ENCODE data around the gene ARVCF.
A peak's percentile ranks its signal among the peaks of the same experiment; 100 is the strongest.

ARVCF gene

GRCh38 chr22:20029550-20030225 lies 13.1 kb upstream of the ARVCF start:
- DNase-seq = no peak

- peak in 1 of 2 experiments; percentile 54 for DNase-seq
Measured at GRCh38 chr22:20028855-20029549, 12.4 kb upstream of the ARVCF start.

GRCh38 chr22:20027966-20028854 lies 11.6 kb upstream of the ARVCF start:
- peak in 1 of 2 experiments; percentile 29 for DNase-seq

GRCh38 chr22:20026996-20027601 lies 10.5 kb upstream of the ARVCF start:
- DNase-seq = no peak

GRCh38 chr22:20026204-20026908 lies 9.7 kb upstream of the ARVCF start:
- no peak for DNase-seq

GRCh38 chr22:20025401-20026203 lies 9.0 kb upstream of the ARVCF start:
- no peak for DNase-seq

GRCh38 chr22:20024650-20025397 lies 8.2 kb upstream of the ARVCF start:
- DNase-seq = no peak

DNA sequence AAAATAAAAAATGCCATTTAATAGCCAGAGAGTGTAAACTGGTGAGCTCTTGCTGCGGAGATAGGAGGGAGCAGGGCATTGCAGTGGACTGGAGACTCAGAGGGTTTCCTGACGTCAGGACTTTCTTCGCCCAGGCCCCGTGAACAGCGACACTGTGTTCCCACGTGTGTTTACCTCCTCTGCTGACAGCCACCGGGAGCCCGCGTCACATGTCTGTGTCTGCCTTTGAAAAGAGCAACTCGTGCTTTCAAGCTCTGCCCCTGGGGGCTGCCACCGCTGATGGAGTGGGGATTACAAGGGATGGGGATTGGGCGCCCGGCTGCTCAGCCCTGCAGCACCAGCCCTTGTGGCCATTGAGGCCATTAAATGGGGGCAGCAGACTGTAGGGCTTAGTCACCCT lies 7.6 kb upstream of the ARVCF start:
- peak; percentile 67 to 82 for DNase-seq

DNA sequence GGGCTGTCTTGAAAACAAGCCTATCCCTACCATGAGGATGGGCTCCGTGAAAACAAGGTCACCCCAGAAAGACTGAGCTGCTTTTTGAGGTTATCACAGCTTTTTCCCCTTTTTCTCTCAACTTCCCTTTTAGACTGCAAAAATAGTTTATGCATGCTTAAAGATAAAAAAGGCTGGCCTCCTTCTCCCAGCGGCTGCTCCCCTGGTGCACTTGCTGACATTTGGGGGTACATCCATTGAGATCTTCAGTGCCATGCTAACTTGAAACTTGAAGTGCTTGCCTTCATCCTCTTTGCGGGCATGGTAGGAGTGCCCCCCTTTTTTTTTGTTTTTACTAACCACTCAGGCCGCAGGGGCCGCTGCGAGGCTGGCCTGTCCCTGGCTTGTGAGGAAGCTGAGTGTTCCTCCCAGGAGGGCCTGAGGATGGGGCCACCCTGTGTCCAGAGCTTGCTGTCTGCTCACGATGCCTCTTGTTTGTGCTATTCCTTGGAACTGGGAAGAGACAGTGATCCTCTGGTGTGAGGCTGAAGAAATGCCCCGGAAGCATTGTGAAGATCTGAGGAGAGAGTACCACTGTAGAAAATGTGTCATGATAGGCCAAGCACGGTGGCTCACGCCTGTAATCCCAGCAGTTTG lies 6.5 kb upstream of the ARVCF start:
- DNase-seq = no peak

- DNase-seq = no peak
Measured at GRCh38 chr22:20022231-20022977, 5.8 kb upstream of the ARVCF start.

DNA sequence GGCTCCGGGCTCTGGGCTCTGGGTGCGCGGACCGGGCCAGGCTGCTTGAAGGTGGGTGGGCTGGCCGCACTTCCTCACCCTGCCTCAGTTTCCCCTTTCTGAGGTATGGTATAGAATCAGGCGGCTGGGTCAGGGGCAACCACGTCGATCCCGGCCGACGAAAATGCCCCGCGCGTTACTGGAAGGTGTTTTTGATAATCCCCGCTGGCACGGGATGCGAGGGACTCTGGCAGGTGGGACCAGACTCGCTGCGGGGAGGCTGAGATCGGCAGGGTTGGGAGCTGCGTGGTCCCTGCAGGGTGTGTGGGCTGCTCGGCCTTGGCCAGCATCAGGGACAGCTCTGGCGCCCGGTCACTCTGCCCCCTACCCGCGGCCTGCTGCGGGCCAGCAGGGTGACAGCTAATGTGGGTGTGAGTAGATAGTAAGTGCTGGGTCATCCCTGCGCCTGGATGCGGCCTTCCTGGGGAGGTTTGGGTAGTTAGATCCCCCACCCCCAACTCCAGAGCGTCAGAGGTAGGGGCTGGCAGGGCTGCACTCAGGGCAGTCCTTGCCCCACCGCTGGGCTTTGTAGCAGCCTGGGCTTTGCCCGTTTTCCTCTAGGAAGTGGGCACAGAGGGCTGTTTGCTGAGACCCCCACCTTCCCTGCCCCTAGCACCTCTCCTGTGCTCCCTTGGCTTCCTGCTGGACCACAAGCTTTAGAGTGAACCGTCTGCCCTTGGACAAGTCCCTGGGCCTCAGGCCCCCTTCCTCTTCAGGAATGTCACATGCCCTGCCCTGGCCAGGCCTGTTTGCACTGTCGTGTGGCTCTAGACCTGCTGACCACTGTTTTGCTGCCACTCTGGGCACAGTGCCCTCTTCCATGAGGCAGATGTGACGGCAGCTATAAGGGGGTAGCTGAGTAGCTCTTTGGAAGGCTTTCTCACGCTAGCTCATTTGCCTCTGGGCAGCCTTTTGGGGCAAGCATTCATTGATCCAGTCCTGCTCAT lies 4.9 kb upstream of the ARVCF start:
- DNase-seq = no peak

DNA sequence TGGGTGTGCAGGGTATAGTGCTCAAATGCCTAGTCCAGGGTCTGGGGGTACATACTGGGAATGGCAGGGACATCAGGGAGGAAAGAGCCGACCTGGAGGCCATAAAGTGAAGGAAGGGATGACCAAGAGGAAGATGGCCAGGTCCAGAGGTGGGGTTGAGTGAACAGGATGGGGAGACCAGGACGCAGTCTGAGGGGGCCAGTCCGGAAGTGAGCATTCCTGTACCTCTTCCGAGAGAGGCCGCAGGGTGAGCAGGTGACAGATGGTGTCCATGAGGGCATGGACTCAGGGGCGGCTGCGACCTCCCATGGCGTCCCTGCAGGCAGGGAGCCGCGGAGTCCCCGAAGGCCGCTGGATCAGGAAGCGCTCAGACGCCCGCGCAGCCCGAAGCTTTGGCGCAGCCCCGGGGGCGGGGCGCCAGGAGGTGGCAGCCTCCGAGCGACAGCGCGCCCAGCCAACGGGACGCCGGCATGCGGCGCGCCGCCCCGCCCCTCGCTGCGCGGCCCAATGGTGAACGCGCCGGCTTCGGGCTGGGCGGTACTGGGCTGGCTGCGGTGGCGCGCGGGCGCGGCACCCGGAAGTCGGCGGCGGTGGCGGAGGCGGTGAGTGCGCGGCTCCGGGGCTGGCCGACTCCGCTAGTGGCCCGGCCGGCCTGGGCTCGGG lies 4.0 kb upstream of the ARVCF start, which contains the start of gene TANGO2:
Gene TANGO2, plus strand, starts transcription at position 578 of the 663 bp plus-strand sequence. CDS start 15,689 bp downstream, outside the sequence.
- peak; percentile 74 to 94 for DNase-seq

GRCh38 chr22:20019661-20020532 lies 3.3 kb upstream of the ARVCF start:
- no peak for DNase-seq

- DNase-seq = no peak
Measured at GRCh38 chr22:20018001-20018400, 1.4 kb upstream of the ARVCF start.

- no peak for DNase-seq
Measured at GRCh38 chr22:20017622-20017958, 967 bp upstream of the ARVCF start.

- DNase-seq = peak in 1 of 2 experiments; percentile 47
Measured at GRCh38 chr22:20015971-20016733, 471 bp downstream of the ARVCF start.
